Endothelial cell of umbilical vein (primary cell): ENCODE measurements around the gene GRID2.

Experiments used
- EZH2 ChIP-seq: IDR thresholded peaks from 2 replicates; pipeline ENCODE4 v1.6.1; 2012; ENCODE audit warnings: borderline replicate concordance, low read depth, mild to moderate bottlenecking, moderate library complexity, low read length, inconsistent platforms; ENCODE audit not compliant: severe bottlenecking
- POLR2A ChIP-seq: IDR thresholded peaks from 2 replicates; pipeline ENCODE4 v1.6.1; 2012; ENCODE audit warnings: low read depth, mild to moderate bottlenecking, control low read depth, low read length
- POLR2AphosphoS5 ChIP-seq: IDR thresholded peaks from 2 replicates; pipeline ENCODE4 v1.6.1; 2012; ENCODE audit warnings: low read depth, mild to moderate bottlenecking, control low read depth, low read length, moderate library complexity; ENCODE audit not compliant: insufficient read depth
- TF ChIP-seq, protein P1 (sequence below), 2 donors: IDR thresholded peaks; 1 replicate in 1 of 2; 2 replicates in 1 of 2; pipeline ENCODE4 v1.5.1; 2011; ENCODE audit warnings: low read length in 2 of 2, mild to moderate bottlenecking in 2 of 2, moderate library complexity in 2 of 2, control low read depth in 1 of 2, inconsistent platforms in 1 of 2, low read depth in 1 of 2; ENCODE audit not compliant: insufficient read depth in 1 of 2; ENCODE audit errors: extremely low read depth in 1 of 2
- TF ChIP-seq, protein P2 (sequence below): IDR thresholded peaks from 2 replicates; pipeline ENCODE4 v1.6.1; 2011; ENCODE audit not compliant: insufficient read depth, insufficient read length

DNA sequence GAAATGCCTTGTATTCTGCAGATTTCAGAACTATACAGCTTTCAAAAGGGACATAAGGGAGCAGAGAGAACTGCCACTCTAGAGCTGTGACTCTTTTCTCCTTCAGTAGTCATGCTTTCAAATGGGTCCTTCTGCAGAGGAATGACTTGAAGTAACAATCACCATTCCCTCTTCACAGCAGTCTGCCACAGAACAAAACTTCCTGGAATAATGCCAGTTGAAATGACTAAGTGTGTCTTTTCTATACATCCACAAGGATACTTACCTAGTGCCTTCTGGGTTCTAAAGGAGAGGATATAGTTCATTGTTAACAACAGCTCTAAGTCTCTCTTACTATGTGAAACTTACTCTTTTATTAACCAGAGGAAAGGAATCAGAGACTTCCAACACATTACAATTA lies 1009.4 kb downstream of the GRID2 start:
- TF ChIP-seq, protein P1, sequence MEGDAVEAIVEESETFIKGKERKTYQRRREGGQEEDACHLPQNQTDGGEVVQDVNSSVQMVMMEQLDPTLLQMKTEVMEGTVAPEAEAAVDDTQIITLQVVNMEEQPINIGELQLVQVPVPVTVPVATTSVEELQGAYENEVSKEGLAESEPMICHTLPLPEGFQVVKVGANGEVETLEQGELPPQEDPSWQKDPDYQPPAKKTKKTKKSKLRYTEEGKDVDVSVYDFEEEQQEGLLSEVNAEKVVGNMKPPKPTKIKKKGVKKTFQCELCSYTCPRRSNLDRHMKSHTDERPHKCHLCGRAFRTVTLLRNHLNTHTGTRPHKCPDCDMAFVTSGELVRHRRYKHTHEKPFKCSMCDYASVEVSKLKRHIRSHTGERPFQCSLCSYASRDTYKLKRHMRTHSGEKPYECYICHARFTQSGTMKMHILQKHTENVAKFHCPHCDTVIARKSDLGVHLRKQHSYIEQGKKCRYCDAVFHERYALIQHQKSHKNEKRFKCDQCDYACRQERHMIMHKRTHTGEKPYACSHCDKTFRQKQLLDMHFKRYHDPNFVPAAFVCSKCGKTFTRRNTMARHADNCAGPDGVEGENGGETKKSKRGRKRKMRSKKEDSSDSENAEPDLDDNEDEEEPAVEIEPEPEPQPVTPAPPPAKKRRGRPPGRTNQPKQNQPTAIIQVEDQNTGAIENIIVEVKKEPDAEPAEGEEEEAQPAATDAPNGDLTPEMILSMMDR (IDR thresholded peaks at IDR 0.05; ENCODE audit: extremely low read depth in 1 of 2, insufficient read depth in 1 of 2, low read depth in 1 of 2, low read length in 2 of 2) = no peak
- TF ChIP-seq, protein P2, sequence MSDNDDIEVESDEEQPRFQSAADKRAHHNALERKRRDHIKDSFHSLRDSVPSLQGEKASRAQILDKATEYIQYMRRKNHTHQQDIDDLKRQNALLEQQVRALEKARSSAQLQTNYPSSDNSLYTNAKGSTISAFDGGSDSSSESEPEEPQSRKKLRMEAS = no peak
- TF ChIP-seq EZH2 (no peak), POLR2A (no peak), POLR2AphosphoS5 (no peak)
